GM12874 (cell line): ENCODE data around the gene MALRD1.

Experiments
- CTCF ChIP-seq: IDR thresholded peaks from 2 replicates; pipeline ENCODE4 v1.5.1; 2011; ENCODE audit warnings: low read depth, mild to moderate bottlenecking, control low read depth, low read length, moderate library complexity; ENCODE audit not compliant: insufficient read depth

MALRD1 gene

DNA sequence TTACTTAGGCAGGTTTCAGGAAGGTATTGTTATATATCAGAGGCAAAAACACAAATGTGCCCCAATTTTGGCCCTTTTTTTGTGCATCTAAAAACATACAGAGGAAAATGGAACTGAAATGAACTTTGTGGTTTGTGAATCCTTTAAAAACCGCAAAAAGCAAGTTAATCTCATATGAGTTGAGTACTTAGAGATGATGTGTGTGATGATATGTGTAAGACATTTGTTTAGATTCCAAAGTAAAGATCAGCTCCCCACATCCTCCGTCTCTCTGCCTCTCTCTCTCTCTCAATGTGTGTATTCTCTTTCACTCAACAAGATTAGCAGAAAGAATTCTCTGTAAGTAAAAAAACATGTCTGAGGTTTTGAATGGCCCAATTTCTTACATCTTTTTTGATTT, 201.9 kb downstream of the MALRD1 start:
- no peak for TF ChIP-seq CTCF

DNA sequence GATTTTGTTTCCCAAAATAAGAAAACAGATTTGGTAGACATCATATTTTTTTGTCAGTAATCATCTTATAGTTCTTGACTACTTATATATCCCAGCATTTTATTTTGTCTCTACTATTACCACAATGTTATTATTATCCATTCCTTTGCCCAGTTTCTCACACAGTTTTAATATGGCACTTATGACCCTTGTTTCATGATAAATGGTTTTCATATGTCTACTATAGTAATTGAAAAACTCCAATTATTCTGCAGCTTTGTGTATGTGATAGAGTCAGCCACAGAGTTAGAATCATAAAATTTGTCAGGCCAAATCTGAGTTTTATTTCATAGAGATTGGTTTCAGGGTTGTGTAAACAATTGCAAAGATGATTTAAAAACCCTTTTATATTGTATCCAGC, 203.9 kb downstream of the MALRD1 start:
- TF ChIP-seq CTCF: no peak

DNA sequence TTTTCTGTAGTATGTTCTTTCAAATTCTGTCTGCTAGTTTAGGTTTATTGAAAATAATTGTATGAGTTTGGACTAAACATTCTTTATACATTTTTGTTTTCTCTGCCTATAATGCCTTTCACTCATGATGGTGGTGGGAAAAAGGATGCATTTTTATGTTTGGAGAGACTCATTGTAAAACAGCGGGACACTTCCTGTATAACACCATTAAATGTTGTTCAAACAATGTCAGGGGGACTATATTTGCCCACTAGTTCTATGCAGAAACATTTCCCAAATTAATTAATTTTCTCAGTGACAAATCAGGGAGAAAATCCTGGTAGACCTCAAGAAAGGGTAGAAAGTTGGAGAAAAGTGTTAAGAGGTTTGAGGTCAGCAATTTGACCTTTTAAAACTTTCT, 207.7 kb downstream of the MALRD1 start:
- TF ChIP-seq CTCF: no peak

- TF ChIP-seq CTCF: no peak
Measured at GRCh38 chr10:19263262-19263661, 214.7 kb downstream of the MALRD1 start.

DNA sequence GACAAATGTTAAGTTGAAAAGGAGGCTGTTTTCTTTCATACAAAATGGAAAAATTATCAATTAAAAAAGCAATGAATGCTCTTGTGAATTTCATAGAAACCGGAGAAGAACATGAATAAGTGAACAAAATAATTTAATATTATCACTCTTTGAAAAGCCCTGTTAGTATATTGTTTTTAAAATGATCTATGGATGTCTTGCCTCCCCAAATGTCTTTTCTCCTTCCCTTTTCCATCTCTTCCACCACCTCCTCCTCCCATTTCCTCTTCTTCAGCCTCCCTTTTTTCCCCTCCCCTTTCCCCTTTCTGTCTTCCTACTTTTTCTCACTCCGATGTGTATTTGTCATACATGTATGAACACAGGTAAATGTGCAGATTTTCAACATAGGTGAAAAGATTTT, 234.7 kb downstream of the MALRD1 start:
- no peak for TF ChIP-seq CTCF

- TF ChIP-seq CTCF: no peak
Measured at GRCh38 chr10:19283786-19284185, 235.2 kb downstream of the MALRD1 start.

DNA sequence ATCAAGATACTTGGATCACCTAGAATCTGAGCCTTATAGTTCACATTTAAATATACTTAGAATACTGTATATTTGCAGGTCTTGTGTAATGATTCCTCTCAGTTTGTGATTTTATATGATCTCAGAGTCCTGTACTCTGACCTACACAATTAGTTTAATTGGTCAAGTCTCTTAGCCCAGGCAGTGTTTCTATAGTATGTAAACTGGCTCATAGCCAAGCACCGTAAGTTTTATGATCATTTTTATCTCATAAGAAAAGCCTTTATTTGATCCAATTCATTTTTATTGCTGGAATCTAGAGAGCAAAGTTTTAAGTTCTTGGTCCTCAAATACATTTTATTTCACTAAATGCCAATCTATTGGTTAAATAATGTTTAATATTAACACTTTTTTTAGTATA, 242.2 kb downstream of the MALRD1 start:
- no peak for TF ChIP-seq CTCF

DNA sequence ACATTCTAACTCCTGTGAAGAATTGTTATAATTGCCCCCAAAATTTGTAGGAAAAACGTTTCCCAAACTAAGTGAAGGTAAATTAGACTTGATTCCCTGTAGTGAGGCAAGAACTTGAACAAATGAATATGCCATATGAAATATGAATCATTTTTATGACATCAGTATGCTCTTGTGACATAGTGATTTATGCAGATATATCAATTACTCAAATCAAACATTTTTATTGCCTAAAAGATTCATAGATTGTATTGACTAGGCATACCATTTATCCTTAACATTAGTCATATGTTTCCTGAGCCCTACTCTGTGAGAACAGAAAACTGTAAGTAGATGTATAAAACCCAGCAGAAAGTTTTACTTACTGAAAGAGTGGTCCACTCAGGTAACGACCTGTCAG, 245.6 kb downstream of the MALRD1 start:
- no peak for TF ChIP-seq CTCF
